SK-N-SH treated with all-trans-retinoic acid at 6 μM for 48 hours (cell line): ENCODE data around the gene TBC1D16.

ENCODE experiments used
- ARNTL ChIP-seq: fragments of 450-650 bp; formaldehyde crosslinking; IDR thresholded peaks from 2 replicates; pipeline ENCODE4 v1.5.0; 2020; ENCODE audit warnings: low read depth, mild to moderate bottlenecking, moderate library complexity, borderline replicate concordance
- ESRRG ChIP-seq: fragments of 250-450 bp; sonication (Bioruptor Pico); IDR thresholded peaks from 2 replicates; pipeline ENCODE4 v1.6.1; 2021; ENCODE audit warnings: mild to moderate bottlenecking
- GLIS3 ChIP-seq: fragments of 250-450 bp; sonication (Bioruptor Pico); IDR thresholded peaks from 2 replicates; pipeline ENCODE4 v1.5.0; 2020; ENCODE audit warnings: mild to moderate bottlenecking, moderate library complexity
- ISL1 ChIP-seq: fragments of 250-450 bp; sonication (Bioruptor Pico); IDR thresholded peaks from 2 replicates; pipeline ENCODE4 v2.1.2; 2022; ENCODE audit warnings: mild to moderate bottlenecking, moderate library complexity
- OSR1 ChIP-seq: fragments of 250-450 bp; sonication (Bioruptor Pico); IDR thresholded peaks from 2 replicates; pipeline ENCODE4 v1.8.0; 2022; ENCODE audit warnings: moderate library complexity, mild to moderate bottlenecking, inconsistent platforms
- PATZ1 ChIP-seq: fragments of 250-450 bp; sonication (Bioruptor Pico); IDR thresholded peaks from 2 replicates; pipeline ENCODE4 v1.8.0; 2020; ENCODE audit warnings: mild to moderate bottlenecking, moderate library complexity, borderline replicate concordance
- POU6F1 ChIP-seq: fragments of 250-450 bp; sonication (Bioruptor Pico); IDR thresholded peaks from 2 replicates; pipeline ENCODE4 v1.8.0; 2021; ENCODE audit warnings: low read depth, mild to moderate bottlenecking, moderate library complexity, borderline replicate concordance
- PPARA ChIP-seq: fragments of 250-450 bp; sonication (Bioruptor Pico); IDR thresholded peaks from 2 replicates; pipeline ENCODE4 v1.5.0; 2020; ENCODE audit warnings: mild to moderate bottlenecking, borderline replicate concordance
- RARB ChIP-seq: fragments of 250-450 bp; sonication (Bioruptor Pico); IDR thresholded peaks from 2 replicates; pipeline ENCODE4 v1.8.0; 2021; ENCODE audit warnings: mild to moderate bottlenecking, moderate library complexity
- TCF4 ChIP-seq: fragments of 250-450 bp; sonication (Bioruptor Pico); IDR thresholded peaks from 2 replicates; pipeline ENCODE4 v1.8.0; 2021; ENCODE audit warnings: mild to moderate bottlenecking, moderate library complexity, borderline replicate concordance
- ZFP3 ChIP-seq: fragments of 250-450 bp; sonication (Bioruptor Pico); IDR thresholded peaks from 2 replicates; pipeline ENCODE4 v1.5.0; 2020; ENCODE audit warnings: mild to moderate bottlenecking, moderate library complexity
- ZFP30 ChIP-seq: fragments of 450-650 bp; formaldehyde crosslinking; IDR thresholded peaks from 2 replicates; pipeline ENCODE4 v1.5.0; 2022; ENCODE audit warnings: mild to moderate bottlenecking, moderate library complexity
- ZNF70 ChIP-seq: fragments of 450-650 bp; formaldehyde crosslinking; IDR thresholded peaks from 2 replicates; pipeline ENCODE4 v1.5.0; 2020; ENCODE audit warnings: mild to moderate bottlenecking, moderate library complexity

- TF ChIP-seq ISL1 (CRISPR knock-in tag) (no peak), ZFP30 (CRISPR knock-in tag) (no peak), ESRRG (CRISPR knock-in tag) (no peak), POU6F1 (CRISPR knock-in tag) (no peak), ARNTL (CRISPR knock-in tag) (no peak), TCF4 (no peak), GLIS3 (no peak), ZFP3 (no peak), ZNF70 (no peak), PATZ1 (no peak), OSR1 (no peak), RARB (no peak), PPARA (no peak)
Observed at GRCh38 chr17:79911430-79912399, 124.0 kb downstream of the TBC1D16 start.
